ENCODE data around the gene PRR27. TPM values are rescaled to one million over a fixed set of nuclear protein-coding genes. Genes with fewer than 3 reads are reported as not detected.

Gene PRR27
- polyA plus RNA-seq, 2 of the 4 experiments (the other 2 are of a cell fraction): not detected

DNA sequence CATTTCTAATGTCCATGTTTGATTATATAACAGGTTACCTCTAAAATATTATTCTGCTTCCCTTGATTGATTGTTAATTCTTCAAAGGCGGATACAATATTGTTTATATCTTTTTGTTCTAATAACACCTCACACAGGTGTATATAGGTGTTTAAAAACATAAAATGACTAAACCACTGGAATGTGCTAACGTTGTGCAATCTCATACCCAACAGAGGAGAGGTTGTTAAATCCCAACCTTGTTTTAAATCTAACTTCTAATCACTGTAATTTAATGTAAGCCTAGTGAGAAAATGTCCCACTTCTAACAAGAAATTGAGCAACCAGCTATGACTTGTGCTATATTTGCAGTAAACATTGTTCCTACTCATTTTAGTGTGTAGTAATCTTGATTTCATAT, 42.8 kb downstream of the PRR27 start:
- 27% methylated on average over 2 of the region's 2 CpGs for WGBS (ENCODE audit: missing lambda C conversion rate)
- DNase-seq (ENCODE audit: low read depth in 1 of 2, low spot score in 1 of 2) (no peak), ATAC-seq (no peak)

DNA sequence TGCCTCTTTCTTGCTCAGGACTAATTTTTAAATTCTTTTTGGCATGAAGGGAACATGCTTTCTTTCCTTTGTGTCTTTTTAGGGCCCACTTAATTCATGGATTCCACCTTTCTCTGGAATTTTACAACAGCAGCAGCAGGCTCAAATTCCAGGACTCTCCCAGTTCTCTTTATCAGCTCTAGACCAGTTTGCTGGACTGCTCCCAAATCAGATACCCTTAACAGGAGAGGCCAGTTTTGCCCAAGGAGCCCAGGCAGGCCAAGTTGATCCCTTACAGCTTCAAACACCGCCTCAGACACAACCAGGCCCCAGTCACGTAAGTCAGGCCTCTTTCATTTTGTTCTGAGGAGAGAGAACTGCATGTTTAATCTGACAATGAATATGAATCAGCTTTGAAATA, 43.8 kb downstream of the PRR27 start:
- no peak for TF ChIP-seq PHF8 (IDR thresholded peaks at IDR 0.05; ENCODE audit: borderline replicate concordance, low read depth)
- TF ChIP-seq, protein P1, sequence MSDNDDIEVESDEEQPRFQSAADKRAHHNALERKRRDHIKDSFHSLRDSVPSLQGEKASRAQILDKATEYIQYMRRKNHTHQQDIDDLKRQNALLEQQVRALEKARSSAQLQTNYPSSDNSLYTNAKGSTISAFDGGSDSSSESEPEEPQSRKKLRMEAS (IDR thresholded peaks at IDR 0.05): no peak
- TF ChIP-seq HOXA7 (CRISPR knock-in tag; IDR thresholded peaks at IDR 0.05): no peak
- TF ChIP-seq, protein P2, sequence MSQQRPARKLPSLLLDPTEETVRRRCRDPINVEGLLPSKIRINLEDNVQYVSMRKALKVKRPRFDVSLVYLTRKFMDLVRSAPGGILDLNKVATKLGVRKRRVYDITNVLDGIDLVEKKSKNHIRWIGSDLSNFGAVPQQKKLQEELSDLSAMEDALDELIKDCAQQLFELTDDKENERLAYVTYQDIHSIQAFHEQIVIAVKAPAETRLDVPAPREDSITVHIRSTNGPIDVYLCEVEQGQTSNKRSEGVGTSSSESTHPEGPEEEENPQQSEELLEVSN (IDR thresholded peaks at IDR 0.05; ENCODE audit: borderline replicate concordance, low read depth): no peak
- TF ChIP-seq, protein P3, sequence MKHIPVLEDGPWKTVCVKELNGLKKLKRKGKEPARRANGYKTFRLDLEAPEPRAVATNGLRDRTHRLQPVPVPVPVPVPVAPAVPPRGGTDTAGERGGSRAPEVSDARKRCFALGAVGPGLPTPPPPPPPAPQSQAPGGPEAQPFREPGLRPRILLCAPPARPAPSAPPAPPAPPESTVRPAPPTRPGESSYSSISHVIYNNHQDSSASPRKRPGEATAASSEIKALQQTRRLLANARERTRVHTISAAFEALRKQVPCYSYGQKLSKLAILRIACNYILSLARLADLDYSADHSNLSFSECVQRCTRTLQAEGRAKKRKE (CRISPR knock-in tag; IDR thresholded peaks at IDR 0.05; ENCODE audit: low read depth): no peak
- TF ChIP-seq HEYL (CRISPR knock-in tag; IDR thresholded peaks at IDR 0.05): no peak
- TF ChIP-seq HOXB5 (CRISPR knock-in tag; IDR thresholded peaks at IDR 0.05): no peak
- no peak for TF ChIP-seq EP300 (IDR thresholded peaks at IDR 0.05)
- no peak for TF ChIP-seq GATA3 (IDR thresholded peaks at IDR 0.05; ENCODE audit: borderline replicate concordance)
- no peak for TF ChIP-seq RCOR1 (IDR thresholded peaks at IDR 0.05; ENCODE audit: low read depth, low read length)
- TF ChIP-seq TP53 (CRISPR knock-in tag; IDR thresholded peaks at IDR 0.05): no peak
- TF ChIP-seq ZNF302 (CRISPR knock-in tag; IDR thresholded peaks at IDR 0.05): no peak
- WGBS (ENCODE audit: missing lambda C conversion rate): 21% methylated on average over 2 of the region's 2 CpGs
- Histone ChIP-seq H3K4me2 (no peak overlapping the region), H3K9me3 (no peaks in the 10 kb centered on the region), H3K4me1 (no peaks in the 10 kb centered on the region), H3K4me3 (no peak overlapping the region), H3K27ac (no peak overlapping the region)
- DNase-seq (ENCODE audit: low read depth in 1 of 2, low spot score in 1 of 2) (no peak), FAIRE-seq (no peak), ATAC-seq (no peak)
- CTCF ChIA-PET: no interaction called here
- POLR2A ChIA-PET: no interaction called here

More for the DNA sequence above, 42.8 kb downstream of the PRR27 start:
- Histone ChIP-seq H3K4me3 (no peak overlapping the region), H3K4me2 (no peak overlapping the region), H3K4me1 (no peaks in the 10 kb centered on the region), H3K27ac (no peak overlapping the region), H3K9me3 (no peaks in the 10 kb centered on the region)
- CTCF ChIA-PET: no interaction called here
- FAIRE-seq: no peak
- TF ChIP-seq EHMT2 (IDR thresholded peaks at IDR 0.05; ENCODE audit: low read depth) (no peak), RNF2 (IDR thresholded peaks at IDR 0.05; ENCODE audit: borderline replicate concordance, low read depth) (no peak), CHD2 (IDR thresholded peaks at IDR 0.05; ENCODE audit: low read length, partially characterized antibody) (no peak), ESRRA (IDR thresholded peaks at IDR 0.05; ENCODE audit: borderline replicate concordance, low read length) (no peak), CBX8 (IDR thresholded peaks at IDR 0.05) (no peak), HDAC2 (IDR thresholded peaks at IDR 0.05) (no peak), RFX5 (IDR thresholded peaks at IDR 0.05) (no peak), PHF8 (IDR thresholded peaks at IDR 0.05; ENCODE audit: borderline replicate concordance, low read depth) (no peak), HEYL (CRISPR knock-in tag; IDR thresholded peaks at IDR 0.05) (no peak), ZNF302 (CRISPR knock-in tag; IDR thresholded peaks at IDR 0.05) (no peak), RCOR1 (IDR thresholded peaks at IDR 0.05; ENCODE audit: low read depth, low read length) (no peak), JUN (IDR thresholded peaks at IDR 0.05) (no peak), FOSB (CRISPR knock-in tag; IDR thresholded peaks at IDR 0.05) (no peak)
- TF ChIP-seq, protein P4, sequence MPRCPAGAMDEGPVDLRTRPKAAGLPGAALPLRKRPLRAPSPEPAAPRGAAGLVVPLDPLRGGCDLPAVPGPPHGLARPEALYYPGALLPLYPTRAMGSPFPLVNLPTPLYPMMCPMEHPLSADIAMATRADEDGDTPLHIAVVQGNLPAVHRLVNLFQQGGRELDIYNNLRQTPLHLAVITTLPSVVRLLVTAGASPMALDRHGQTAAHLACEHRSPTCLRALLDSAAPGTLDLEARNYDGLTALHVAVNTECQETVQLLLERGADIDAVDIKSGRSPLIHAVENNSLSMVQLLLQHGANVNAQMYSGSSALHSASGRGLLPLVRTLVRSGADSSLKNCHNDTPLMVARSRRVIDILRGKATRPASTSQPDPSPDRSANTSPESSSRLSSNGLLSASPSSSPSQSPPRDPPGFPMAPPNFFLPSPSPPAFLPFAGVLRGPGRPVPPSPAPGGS (IDR thresholded peaks at IDR 0.05): no peak
- TF ChIP-seq, protein P3 (CRISPR knock-in tag; IDR thresholded peaks at IDR 0.05; ENCODE audit: low read depth): no peak
- POLR2A ChIA-PET: no interaction called here
